OCI-LY3 (cell line): ENCODE data around the gene SLC12A5.

Source experiments
- CTCF ChIP-seq: fragments of 200-600, 300-600 bp; sonication (generic); IDR thresholded peaks from 2 replicates; pipeline ENCODE4 v1.5.1; 2014; ENCODE audit warnings: antibody characterized with exemption, low read length, low read depth
- EZH2phosphoT487 ChIP-seq: fragments of 200-600 bp; shearing (Covaris generic); IDR thresholded peaks from 2 replicates; pipeline ENCODE4 v1.6.1; 2018; ENCODE audit warnings: antibody characterized with exemption, mixed run types, low read depth

GRCh38 chr20:46065691-46066090, 36.7 kb downstream of the SLC12A5 start:
- TF ChIP-seq CTCF = no peak
- TF ChIP-seq EZH2phosphoT487 = no peak
